ENCODE data around the gene KCNJ1.

KCNJ1 gene

DNA sequence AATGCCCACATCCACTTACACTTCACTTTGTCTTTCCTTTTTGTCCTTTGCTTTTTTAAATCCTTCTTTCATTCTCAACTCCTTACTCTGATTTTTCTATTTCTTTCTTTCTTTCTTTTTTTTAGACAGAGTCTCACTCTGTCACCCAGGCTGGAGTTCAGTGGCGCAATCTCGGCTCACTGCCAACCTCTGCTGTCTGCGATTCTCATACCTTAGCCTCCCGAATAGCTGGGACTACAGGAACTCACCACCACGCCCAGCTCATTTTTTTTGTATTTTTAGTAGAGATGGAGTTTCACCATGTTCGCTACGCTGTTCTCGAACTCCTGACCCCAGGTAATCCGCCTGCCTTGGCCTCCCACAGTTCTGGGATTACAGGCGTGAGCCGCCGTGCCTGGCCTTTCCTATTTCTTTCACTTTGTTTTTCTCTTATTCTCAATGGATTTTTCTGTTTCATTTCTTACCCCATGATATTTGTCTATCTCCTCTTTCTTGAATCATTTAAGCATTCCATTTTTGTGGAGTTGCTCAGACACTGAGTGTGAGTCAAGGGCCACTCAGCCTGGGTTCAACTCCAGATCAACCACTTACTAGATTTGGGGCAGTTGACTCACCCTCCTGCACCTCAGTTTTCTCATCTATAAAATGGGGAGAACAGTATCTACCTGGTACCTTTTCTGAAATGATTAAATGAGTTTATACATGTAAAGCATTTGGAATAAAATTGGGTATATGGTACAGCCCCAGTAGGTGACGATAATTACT lies 31.7 kb upstream of the KCNJ1 start:
- no peak overlapping the region for H3K4me3 ChIP-seq (IDR thresholded peaks at IDR 0.05; ENCODE audit: insufficient read depth, low read depth, low read length)
- no peak overlapping the region for H3K4me2 ChIP-seq
- H3K36me3 ChIP-seq (ENCODE audit: insufficient read depth), result no peaks in the 10 kb centered on the region
- TF ChIP-seq, protein P1, sequence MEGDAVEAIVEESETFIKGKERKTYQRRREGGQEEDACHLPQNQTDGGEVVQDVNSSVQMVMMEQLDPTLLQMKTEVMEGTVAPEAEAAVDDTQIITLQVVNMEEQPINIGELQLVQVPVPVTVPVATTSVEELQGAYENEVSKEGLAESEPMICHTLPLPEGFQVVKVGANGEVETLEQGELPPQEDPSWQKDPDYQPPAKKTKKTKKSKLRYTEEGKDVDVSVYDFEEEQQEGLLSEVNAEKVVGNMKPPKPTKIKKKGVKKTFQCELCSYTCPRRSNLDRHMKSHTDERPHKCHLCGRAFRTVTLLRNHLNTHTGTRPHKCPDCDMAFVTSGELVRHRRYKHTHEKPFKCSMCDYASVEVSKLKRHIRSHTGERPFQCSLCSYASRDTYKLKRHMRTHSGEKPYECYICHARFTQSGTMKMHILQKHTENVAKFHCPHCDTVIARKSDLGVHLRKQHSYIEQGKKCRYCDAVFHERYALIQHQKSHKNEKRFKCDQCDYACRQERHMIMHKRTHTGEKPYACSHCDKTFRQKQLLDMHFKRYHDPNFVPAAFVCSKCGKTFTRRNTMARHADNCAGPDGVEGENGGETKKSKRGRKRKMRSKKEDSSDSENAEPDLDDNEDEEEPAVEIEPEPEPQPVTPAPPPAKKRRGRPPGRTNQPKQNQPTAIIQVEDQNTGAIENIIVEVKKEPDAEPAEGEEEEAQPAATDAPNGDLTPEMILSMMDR (conservative IDR thresholded peaks at IDR 0.05; ENCODE audit: low read depth, low read length), result no peak
- H2AFZ ChIP-seq (ENCODE audit: low read depth), result no peak overlapping the region
- no peaks in the 10 kb centered on the region for H3K27me3 ChIP-seq (ENCODE audit: insufficient read depth, low read depth)
- no peaks in the 10 kb centered on the region for H3K79me2 ChIP-seq (ENCODE audit: insufficient read depth, low read depth)
- no peak overlapping the region for H3K27ac ChIP-seq
- H4K20me1 ChIP-seq (ENCODE audit: insufficient read depth), result no peaks in the 10 kb centered on the region
- H3K4me1 ChIP-seq (ENCODE audit: low read depth, poor library complexity, severe bottlenecking), result no peaks in the 10 kb centered on the region
- no peak overlapping the region for H3K9ac ChIP-seq

GRCh38 chr11:128897826-128898225 lies 30.7 kb upstream of the KCNJ1 start:
- no peak overlapping the region for H3K9ac ChIP-seq
- no peak overlapping the region for H3K27ac ChIP-seq
- no peaks in the 10 kb centered on the region for H3K27me3 ChIP-seq (ENCODE audit: insufficient read depth, low read depth)
- H3K4me2 ChIP-seq, result no peak overlapping the region
- H3K79me2 ChIP-seq (ENCODE audit: insufficient read depth, low read depth), result no peaks in the 10 kb centered on the region
- no peaks in the 10 kb centered on the region for H4K20me1 ChIP-seq (ENCODE audit: insufficient read depth)
- H2AFZ ChIP-seq (ENCODE audit: low read depth), result no peak overlapping the region
- TF ChIP-seq, protein P1 (conservative IDR thresholded peaks at IDR 0.05; ENCODE audit: low read depth, low read length), result no peak
- no peaks in the 10 kb centered on the region for H3K4me1 ChIP-seq (ENCODE audit: low read depth, poor library complexity, severe bottlenecking)
- no peak overlapping the region for H3K4me3 ChIP-seq (IDR thresholded peaks at IDR 0.05; ENCODE audit: insufficient read depth, low read depth, low read length)
- H3K36me3 ChIP-seq (ENCODE audit: insufficient read depth), result no peaks in the 10 kb centered on the region

DNA sequence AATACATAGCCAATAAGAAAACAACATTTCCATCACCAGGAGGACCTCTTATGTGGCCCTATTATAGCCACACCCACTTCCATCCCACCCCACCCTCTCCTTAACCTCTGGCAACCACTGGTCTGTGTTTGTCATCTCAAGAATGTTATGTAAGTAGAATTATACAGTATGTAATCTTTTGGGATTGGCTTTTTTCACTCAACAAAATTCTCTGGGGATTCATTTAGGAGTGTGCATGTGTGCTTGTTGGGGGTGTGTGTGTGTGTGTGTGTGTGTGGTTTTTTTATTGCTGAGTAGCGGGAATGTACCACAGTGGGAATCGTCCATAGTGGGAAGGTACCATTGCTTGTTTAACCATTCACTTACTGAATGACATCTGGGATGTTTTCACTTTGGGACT lies 29.3 kb upstream of the KCNJ1 start:
- H3K27ac ChIP-seq, result no peak overlapping the region
- H4K20me1 ChIP-seq (ENCODE audit: insufficient read depth), result no peaks in the 10 kb centered on the region
- H3K4me2 ChIP-seq, result no peak overlapping the region
- no peak overlapping the region for H3K9ac ChIP-seq
- H3K79me2 ChIP-seq (ENCODE audit: insufficient read depth, low read depth), result no peaks in the 10 kb centered on the region
- TF ChIP-seq, protein P1 (conservative IDR thresholded peaks at IDR 0.05; ENCODE audit: low read depth, low read length), result no peak
- no peak overlapping the region for H2AFZ ChIP-seq (ENCODE audit: low read depth)
- H3K36me3 ChIP-seq (ENCODE audit: insufficient read depth), result no peaks in the 10 kb centered on the region
- H3K4me3 ChIP-seq (IDR thresholded peaks at IDR 0.05; ENCODE audit: insufficient read depth, low read depth, low read length), result no peak overlapping the region
- H3K4me1 ChIP-seq (ENCODE audit: low read depth, poor library complexity, severe bottlenecking), result no peaks in the 10 kb centered on the region
- H3K27me3 ChIP-seq (ENCODE audit: insufficient read depth, low read depth), result no peaks in the 10 kb centered on the region

- Histone ChIP-seq H3K36me3 (ENCODE audit: insufficient read depth) (no peaks in the 10 kb centered on the region), H3K79me2 (ENCODE audit: insufficient read depth, low read depth) (no peaks in the 10 kb centered on the region), H3K4me1 (ENCODE audit: low read depth, poor library complexity, severe bottlenecking) (no peaks in the 10 kb centered on the region), H3K27ac (no peak overlapping the region), H4K20me1 (ENCODE audit: insufficient read depth) (no peaks in the 10 kb centered on the region), H3K4me3 (IDR thresholded peaks at IDR 0.05; ENCODE audit: insufficient read depth, low read depth, low read length) (no peak overlapping the region), H3K27me3 (ENCODE audit: insufficient read depth, low read depth) (no peaks in the 10 kb centered on the region), H2AFZ (ENCODE audit: low read depth) (no peak overlapping the region), H3K9ac (no peak overlapping the region), H3K4me2 (no peak overlapping the region)
- TF ChIP-seq, protein P1 (conservative IDR thresholded peaks at IDR 0.05; ENCODE audit: low read depth, low read length), result no peak
Measured at GRCh38 chr11:128895526-128895925, 28.4 kb upstream of the KCNJ1 start.
